H9 (cell line): ENCODE results near the gene CNIH2. TPM values are rescaled to one million over a fixed set of nuclear protein-coding genes. Genes with fewer than 3 reads are reported as not detected.

Source experiments
- DNase-seq: peaks from one replicate; pipeline ENCODE4 v3.0.0-alpha.2; 2017
- H2AFZ ChIP-seq: one replicate; pipeline ENCODE4 v1.6.1; 2013; ENCODE audit warnings: mild to moderate bottlenecking, low read length, control low read depth, moderate library complexity
- H2AK5ac ChIP-seq: 2 replicates; pipeline ENCODE4 v1.6.1; 2013; ENCODE audit warnings: low read length, control low read depth, mixed read lengths; ENCODE audit not compliant: insufficient read length
- H2BK120ac ChIP-seq: one replicate; pipeline ENCODE4 v1.6.1; 2013; ENCODE audit warnings: low read depth, mild to moderate bottlenecking, low read length, control low read depth, inconsistent platforms; ENCODE audit not compliant: poor library complexity, severe bottlenecking
- H2BK12ac ChIP-seq: 2 replicates; pipeline ENCODE4 v1.6.1; 2013; ENCODE audit warnings: low read length, control low read depth, mixed read lengths, low read depth; ENCODE audit not compliant: insufficient read length
- H2BK15ac ChIP-seq: 2 replicates; pipeline ENCODE4 v1.6.1; 2013; ENCODE audit warnings: low read depth, low read length, control low read depth
- H2BK20ac ChIP-seq: one replicate; pipeline ENCODE4 v1.6.1; 2013; ENCODE audit warnings: low read depth, mild to moderate bottlenecking, low read length, control low read depth, inconsistent platforms; ENCODE audit not compliant: poor library complexity, severe bottlenecking
- H2BK5ac ChIP-seq: 2 replicates; pipeline ENCODE4 v1.6.1; 2013; ENCODE audit warnings: low read length, control low read depth, mixed read lengths; ENCODE audit not compliant: insufficient read length
- H3K14ac ChIP-seq: 2 replicates; pipeline ENCODE4 v1.6.1; 2013; ENCODE audit warnings: low read length, control low read depth; ENCODE audit not compliant: insufficient read depth
- H3K18ac ChIP-seq: 2 replicates; pipeline ENCODE4 v1.6.1; 2013; ENCODE audit warnings: low read depth, mild to moderate bottlenecking, mixed read lengths, low read length, control low read depth; ENCODE audit not compliant: insufficient read length
- H3K23ac ChIP-seq: 2 replicates; pipeline ENCODE4 v1.6.1; 2013; ENCODE audit warnings: low read length, control low read depth, mixed read lengths, low read depth; ENCODE audit not compliant: insufficient read length
- H3K23me2 ChIP-seq: 2 replicates; pipeline ENCODE4 v1.6.1; 2013; ENCODE audit warnings: low read depth, mild to moderate bottlenecking, mixed read lengths, low read length, control low read depth; ENCODE audit not compliant: insufficient read length, poor library complexity, severe bottlenecking
- H3K27ac ChIP-seq: 2 replicates; pipeline ENCODE4 v1.5.1; 2013; ENCODE audit warnings: low read length, control low read depth, mixed read lengths, low read depth; ENCODE audit not compliant: insufficient read length
- H3K27me3 ChIP-seq: 2 replicates; pipeline ENCODE4 v1.6.1; 2013; ENCODE audit warnings: low read length, control low read depth, inconsistent platforms; ENCODE audit not compliant: insufficient read depth
- H3K4ac ChIP-seq: 2 replicates; pipeline ENCODE4 v1.6.1; 2013; ENCODE audit warnings: low read depth, mild to moderate bottlenecking, control low read depth, inconsistent platforms, low read length, moderate library complexity
- H3K4me1 ChIP-seq: 2 replicates; pipeline ENCODE4 v1.6.1; 2013; ENCODE audit warnings: low read length, control low read depth, inconsistent platforms; ENCODE audit not compliant: insufficient read depth
- H3K4me2 ChIP-seq: 2 replicates; pipeline ENCODE4 v1.6.1; 2013; ENCODE audit warnings: low read length, control low read depth, mixed read lengths; ENCODE audit not compliant: insufficient read length, insufficient read depth
- H3K56ac ChIP-seq: 2 replicates; pipeline ENCODE4 v1.6.1; 2013; ENCODE audit warnings: low read depth, mild to moderate bottlenecking, mixed read lengths, low read length, control low read depth; ENCODE audit not compliant: insufficient read length
- H3K79me1 ChIP-seq: 2 replicates; pipeline ENCODE4 v1.6.1; 2013; ENCODE audit warnings: low read depth, mild to moderate bottlenecking, moderate library complexity, low read length, control low read depth, inconsistent platforms; ENCODE audit not compliant: insufficient read depth, poor library complexity, severe bottlenecking
- H3K79me2 ChIP-seq: 2 replicates; pipeline ENCODE4 v1.6.1; 2013; ENCODE audit warnings: low read length, control low read depth, inconsistent platforms; ENCODE audit not compliant: insufficient read depth
- H3K9ac ChIP-seq: 2 replicates; pipeline ENCODE4 v1.6.1; 2013; ENCODE audit warnings: low read length, control low read depth, mixed read lengths; ENCODE audit not compliant: insufficient read length; ENCODE audit errors: extremely low read depth
- H3K9me3 ChIP-seq: one replicate; pipeline ENCODE4 v1.6.1; 2013; ENCODE audit warnings: low read depth, low read length, inconsistent platforms; ENCODE audit not compliant: control insufficient read depth
- H3T11ph ChIP-seq: one replicate; pipeline ENCODE4 v1.6.1; 2013; ENCODE audit warnings: mild to moderate bottlenecking, low read length, control low read depth, inconsistent platforms
- H4K20me1 ChIP-seq: one replicate; pipeline ENCODE4 v1.6.1; 2013; ENCODE audit not compliant: control insufficient read depth, insufficient read length, insufficient read depth
- H4K5ac ChIP-seq: 2 replicates; pipeline ENCODE4 v1.6.1; 2013; ENCODE audit warnings: low read depth, mild to moderate bottlenecking, mixed read lengths, low read length, control low read depth; ENCODE audit not compliant: insufficient read length
- H4K8ac ChIP-seq: replicated peaks from 2 replicates; pipeline ENCODE4 v1.6.1; 2013; ENCODE audit warnings: low read length, control low read depth, mixed read lengths, low read depth; ENCODE audit not compliant: insufficient read length
- H4K91ac ChIP-seq: 2 replicates; pipeline ENCODE4 v1.6.1; 2013; ENCODE audit warnings: low read depth, mild to moderate bottlenecking, moderate library complexity, mixed read lengths, low read length, control low read depth; ENCODE audit not compliant: insufficient read length
- H3K27ac Mint-ChIP-seq, 3 experiments: 2 replicates in 2 of 3; 3 replicates in 1 of 3; pipeline ENCODE4 v1.8.0; 2020 to 2021; ENCODE audit warnings: mixed read lengths in 3 of 3, mild to moderate bottlenecking in 1 of 3, moderate library complexity in 1 of 3
- H3K27me3 Mint-ChIP-seq: 2 replicates; pipeline ENCODE4 v1.8.0; 2021; ENCODE audit warnings: low read depth, mild to moderate bottlenecking, moderate library complexity, mixed read lengths
- H3K36me3 Mint-ChIP-seq, 3 experiments: 2 replicates in 2 of 3; 3 replicates in 1 of 3; pipeline ENCODE4 v1.8.0; 2020 to 2021; ENCODE audit warnings: low read depth in 3 of 3, mixed read lengths in 3 of 3; ENCODE audit not compliant: insufficient read depth in 1 of 3
- H3K4me1 Mint-ChIP-seq, 2 experiments: 2 replicates each; pipeline ENCODE4 v1.8.0; 2020; ENCODE audit warnings: mixed read lengths in 2 of 2
- H3K4me3 Mint-ChIP-seq, 2 experiments: 2 replicates in 1 of 2; 3 replicates in 1 of 2; pipeline ENCODE4 v1.8.0; 2020 to 2021; ENCODE audit warnings: mild to moderate bottlenecking in 2 of 2, mixed read lengths in 2 of 2, moderate library complexity in 1 of 2
- H3K9me3 Mint-ChIP-seq, 2 experiments: 2 replicates in 1 of 2; 3 replicates in 1 of 2; pipeline ENCODE4 v1.8.0; 2020; ENCODE audit warnings: mild to moderate bottlenecking in 2 of 2, mixed read lengths in 2 of 2, moderate library complexity in 1 of 2
- CTCF ChIP-seq: fragments of 200-600 bp; sonication (generic); conservative IDR thresholded peaks from 3 replicates; pipeline ENCODE4 v1.8.0; 2021; ENCODE audit warnings: antibody characterized with exemption, mild to moderate bottlenecking
- WGBS: extraction: QIAGEN DNeasy Blood & Tissue Kit; methylation state at CpG from one replicate; pipeline ENCODE4 v1.1.7; 2013; ENCODE audit warnings: missing lambda C conversion rate, low lambda C conversion rate, mixed read lengths; ENCODE audit not compliant: insufficient read length; ENCODE audit errors: extremely low coverage; 5-methylcytosine and 5-hydroxymethylcytosine counted together
- total RNA-seq: library from RNA; stranded (reverse); gene quantifications from 2 replicates; pipeline ENCODE4 v1.2.1, GENCODE V29; 2021

Gene CNIH2
- total RNA-seq, 1 experiment from 2014 or later, result 12.0 TPM

- H4K8ac ChIP-seq, result no peak overlapping the region
- peak overlapping the region; percentile 24 for H3K18ac ChIP-seq
- H3K27ac ChIP-seq, result no peak overlapping the region
- H3K9ac ChIP-seq, result no peak overlapping the region
- H3K4me1 ChIP-seq, result no peaks in the 10 kb centered on the region
- no peak overlapping the region for H3K23ac ChIP-seq
- peaks cover 0 to 15% (median 13%) of the 10 kb centered on the region in 3 experiments; a peak in 6 of 7 replicates for H3K36me3 Mint-ChIP-seq
- no peak overlapping the region for H2BK20ac ChIP-seq
- TF ChIP-seq CTCF, result no peak
- no peak for DNase-seq
- H3K14ac ChIP-seq, result peak overlapping the region; percentile 51; the same call in 1 of the 2 replicates
- H3K4ac ChIP-seq, result no peak overlapping the region; the same call in 1 of the 2 replicates
- H3K4me2 ChIP-seq, result peak overlapping the region; percentile 18
- H2AFZ ChIP-seq, result no peak overlapping the region
- peak overlapping the region in 2 of 3 experiments; percentile 35 to 61; a peak in 2 of 7 replicates for H3K27ac Mint-ChIP-seq
- no peaks in the 10 kb centered on the region for H3K23me2 ChIP-seq
- H3K79me1 ChIP-seq, result no peaks in the 10 kb centered on the region
- no peaks in the 10 kb centered on the region for H3K79me2 ChIP-seq
- H3T11ph ChIP-seq, result no peak overlapping the region
- no peak overlapping the region for H3K56ac ChIP-seq
- no peak overlapping the region for H2BK12ac ChIP-seq
- H4K5ac ChIP-seq, result no peak overlapping the region
- no CpG with 5 or more reads among the region's 15 CpGs for WGBS
- H2AK5ac ChIP-seq, result no peak overlapping the region
- H3K9me3 Mint-ChIP-seq, result no peaks in the 10 kb centered on the region
- no peak overlapping the region for H4K91ac ChIP-seq
- peak overlapping the region; percentile 62 to 82 for H3K4me3 Mint-ChIP-seq
- no peaks in the 10 kb centered on the region for H3K9me3 ChIP-seq
- no peak overlapping the region for H2BK5ac ChIP-seq
- H3K4me1 Mint-ChIP-seq, result peaks cover 26 to 29% of the 10 kb centered on the region in 2 experiments
- H3K27me3 ChIP-seq, result no peaks in the 10 kb centered on the region
- H3K27me3 Mint-ChIP-seq, result peaks cover 23% of the 10 kb centered on the region
- no peak overlapping the region for H2BK120ac ChIP-seq
- H2BK15ac ChIP-seq, result no peak overlapping the region
- no peaks in the 10 kb centered on the region for H4K20me1 ChIP-seq
Observed at GRCh38 chr11:66279092-66279734, 1.2 kb downstream of the CNIH2 start.
